Neural crest cell (in vitro differentiated cells): ENCODE data around the gene CTBP1. TPM values are rescaled to one million over a fixed set of nuclear protein-coding genes. Genes with fewer than 3 reads are reported as not detected.

Source experiments
- DNase-seq: peaks from one replicate; pipeline ENCODE4 v3.0.0; 2021; ENCODE audit warnings: low read depth, mixed read lengths, low spot score
- H3K27ac Mint-ChIP-seq: one replicate; pipeline ENCODE4 v1.8.0; 2021; ENCODE audit warnings: mild to moderate bottlenecking, mixed read lengths; ENCODE audit not compliant: unreplicated experiment
- H3K27me3 Mint-ChIP-seq: 2 replicates; pipeline ENCODE4 v1.8.0; 2021; ENCODE audit warnings: low read depth, mild to moderate bottlenecking, mixed read lengths
- H3K36me3 Mint-ChIP-seq: 2 replicates; pipeline ENCODE4 v1.8.0; 2021; ENCODE audit warnings: low read depth, mild to moderate bottlenecking, mixed read lengths
- H3K4me1 Mint-ChIP-seq: 2 replicates; pipeline ENCODE4 v1.8.0; 2021; ENCODE audit warnings: mixed read lengths
- H3K4me3 Mint-ChIP-seq: one replicate; pipeline ENCODE4 v1.8.0; 2021; ENCODE audit warnings: mild to moderate bottlenecking, mixed read lengths
- H3K9me3 Mint-ChIP-seq: 2 replicates; pipeline ENCODE4 v1.8.0; 2021; ENCODE audit warnings: mixed read lengths
- total RNA-seq: library from RNA; stranded (reverse); gene quantifications from 2 replicates; pipeline ENCODE4 v1.2.1, GENCODE V29; 2021
- TF ChIP-seq, protein P1 (sequence below): fragments of 200-600 bp; sonication (generic); conservative IDR thresholded peaks from 2 replicates; pipeline ENCODE4 v1.5.0; 2021; ENCODE audit warnings: antibody characterized with exemption, mild to moderate bottlenecking

Gene CTBP1
- total RNA-seq, 1 donor from 2014 or later: 219 TPM

DNA sequence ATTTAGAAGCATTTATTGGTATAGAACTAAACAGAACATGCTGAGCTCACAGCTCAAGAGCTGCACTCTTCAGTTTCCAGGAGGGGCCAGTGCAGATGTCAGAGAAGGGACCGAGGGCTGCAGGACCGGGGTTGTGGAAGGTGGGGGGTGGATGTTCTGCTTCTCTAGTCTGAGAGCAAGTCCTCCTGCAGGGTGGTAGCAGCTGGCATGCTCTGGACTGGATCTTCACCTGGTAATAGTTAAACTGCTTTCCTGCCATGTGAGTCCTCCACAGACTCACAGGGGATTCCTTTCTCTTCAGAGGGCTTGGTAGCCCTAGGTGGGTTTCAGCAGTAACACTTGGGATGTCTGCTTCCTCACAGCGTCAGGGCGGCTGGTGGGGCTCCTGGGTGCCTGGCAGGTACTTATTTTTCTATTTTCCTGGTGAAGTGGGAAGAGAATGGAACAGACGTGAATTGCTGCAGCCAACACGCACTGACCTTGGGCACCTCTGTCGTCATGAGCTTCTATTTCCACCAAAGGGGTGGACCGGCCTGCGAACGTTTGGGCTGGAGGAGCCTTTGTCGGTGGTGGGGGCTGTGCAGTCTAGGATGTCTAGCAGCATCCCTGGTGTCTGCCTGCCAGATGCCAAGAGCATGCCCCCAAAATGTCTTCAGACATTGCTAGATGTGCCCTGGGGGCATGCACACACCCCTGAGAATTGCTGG, 43.2 kb upstream of the CTBP1 start:
- Mint-ChIP-seq H3K36me3 (no peaks in the 10 kb centered on the region), H3K4me1 (peaks cover 38% of the 10 kb centered on the region), H3K4me3 (peak overlapping the region; percentile 90), H3K27me3 (no peaks in the 10 kb centered on the region), H3K27ac (peak overlapping the region; percentile 57), H3K9me3 (no peaks in the 10 kb centered on the region)
- DNase-seq: no peak
- TF ChIP-seq, protein P1, sequence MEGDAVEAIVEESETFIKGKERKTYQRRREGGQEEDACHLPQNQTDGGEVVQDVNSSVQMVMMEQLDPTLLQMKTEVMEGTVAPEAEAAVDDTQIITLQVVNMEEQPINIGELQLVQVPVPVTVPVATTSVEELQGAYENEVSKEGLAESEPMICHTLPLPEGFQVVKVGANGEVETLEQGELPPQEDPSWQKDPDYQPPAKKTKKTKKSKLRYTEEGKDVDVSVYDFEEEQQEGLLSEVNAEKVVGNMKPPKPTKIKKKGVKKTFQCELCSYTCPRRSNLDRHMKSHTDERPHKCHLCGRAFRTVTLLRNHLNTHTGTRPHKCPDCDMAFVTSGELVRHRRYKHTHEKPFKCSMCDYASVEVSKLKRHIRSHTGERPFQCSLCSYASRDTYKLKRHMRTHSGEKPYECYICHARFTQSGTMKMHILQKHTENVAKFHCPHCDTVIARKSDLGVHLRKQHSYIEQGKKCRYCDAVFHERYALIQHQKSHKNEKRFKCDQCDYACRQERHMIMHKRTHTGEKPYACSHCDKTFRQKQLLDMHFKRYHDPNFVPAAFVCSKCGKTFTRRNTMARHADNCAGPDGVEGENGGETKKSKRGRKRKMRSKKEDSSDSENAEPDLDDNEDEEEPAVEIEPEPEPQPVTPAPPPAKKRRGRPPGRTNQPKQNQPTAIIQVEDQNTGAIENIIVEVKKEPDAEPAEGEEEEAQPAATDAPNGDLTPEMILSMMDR: no peak

DNA sequence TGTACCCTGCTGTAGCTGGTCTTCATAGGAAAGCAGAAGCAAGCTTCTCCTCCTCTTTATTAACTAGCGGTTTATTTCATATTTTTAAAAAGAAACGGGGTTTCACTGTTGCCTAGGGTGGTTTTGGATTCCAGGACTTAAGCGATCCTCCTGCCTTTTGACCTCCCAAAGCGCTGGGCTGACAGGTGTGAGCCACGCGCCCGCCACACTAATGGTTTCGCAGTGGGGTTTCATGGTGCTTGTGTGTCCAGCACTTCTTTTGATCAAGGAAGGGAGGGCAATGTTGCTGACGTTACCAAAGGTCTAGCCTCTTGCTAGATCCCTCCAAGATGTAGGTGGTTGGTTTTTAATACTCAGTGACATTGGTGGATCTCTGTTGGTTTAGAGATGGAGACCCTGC, 42.2 kb upstream of the CTBP1 start:
- Mint-ChIP-seq H3K9me3 (peaks cover 4% of the 10 kb centered on the region), H3K27ac (peak overlapping the region; percentile 27), H3K4me1 (peaks cover 33% of the 10 kb centered on the region), H3K36me3 (peaks cover 4% of the 10 kb centered on the region), H3K27me3 (no peaks in the 10 kb centered on the region), H3K4me3 (peak overlapping the region; percentile 90)
- DNase-seq: no peak
- TF ChIP-seq, protein P1: no peak

DNA sequence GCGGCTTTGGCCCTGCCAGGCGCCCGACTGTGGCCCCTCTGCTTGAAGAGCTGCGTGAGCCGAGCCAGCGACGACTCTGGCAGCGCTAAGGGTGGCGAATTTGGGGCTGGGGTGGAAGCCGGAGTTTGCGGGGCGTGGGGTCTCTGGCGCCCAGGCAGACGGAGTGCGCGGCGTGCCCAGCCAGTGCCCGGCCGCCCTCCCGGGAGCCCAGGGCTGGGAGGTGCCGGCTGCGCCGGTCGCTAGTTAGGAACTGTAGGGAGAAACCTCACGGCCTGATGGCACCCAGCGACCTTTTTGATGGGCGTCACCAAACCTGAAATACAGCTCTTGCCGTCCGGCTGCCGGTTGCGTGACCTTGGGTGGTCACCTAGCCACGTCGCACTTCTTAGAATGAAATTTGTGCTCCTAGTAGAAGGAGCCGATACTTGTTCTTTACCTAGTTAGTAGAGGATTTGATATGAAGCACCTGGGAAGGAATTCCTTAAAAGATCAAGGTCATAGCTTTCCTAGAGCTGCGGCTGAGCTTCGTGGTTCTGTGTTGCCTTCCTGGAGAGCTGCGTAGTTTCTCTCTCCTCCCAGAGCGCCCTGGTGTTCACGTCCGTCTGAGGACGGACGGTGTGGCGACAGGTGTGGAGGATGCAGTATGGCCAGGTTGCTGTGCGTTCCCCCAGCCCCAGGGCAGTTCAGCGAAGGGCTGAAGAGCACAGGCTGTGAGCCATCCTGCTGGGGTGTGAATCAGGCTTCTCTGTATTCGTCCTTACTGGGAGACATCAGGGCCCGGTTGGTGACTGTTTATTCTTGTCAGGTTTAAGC, 41.4 kb upstream of the CTBP1 start:
- TF ChIP-seq, protein P1: no peak
- peak overlapping the region; percentile 90 for H3K4me3 Mint-ChIP-seq
- DNase-seq: no peak
- peaks cover 33% of the 10 kb centered on the region for H3K4me1 Mint-ChIP-seq
- peaks cover 4% of the 10 kb centered on the region for H3K9me3 Mint-ChIP-seq
- H3K27me3 Mint-ChIP-seq: no peaks in the 10 kb centered on the region
- no peak overlapping the region for H3K27ac Mint-ChIP-seq
- H3K36me3 Mint-ChIP-seq: peaks cover 4% of the 10 kb centered on the region

DNA sequence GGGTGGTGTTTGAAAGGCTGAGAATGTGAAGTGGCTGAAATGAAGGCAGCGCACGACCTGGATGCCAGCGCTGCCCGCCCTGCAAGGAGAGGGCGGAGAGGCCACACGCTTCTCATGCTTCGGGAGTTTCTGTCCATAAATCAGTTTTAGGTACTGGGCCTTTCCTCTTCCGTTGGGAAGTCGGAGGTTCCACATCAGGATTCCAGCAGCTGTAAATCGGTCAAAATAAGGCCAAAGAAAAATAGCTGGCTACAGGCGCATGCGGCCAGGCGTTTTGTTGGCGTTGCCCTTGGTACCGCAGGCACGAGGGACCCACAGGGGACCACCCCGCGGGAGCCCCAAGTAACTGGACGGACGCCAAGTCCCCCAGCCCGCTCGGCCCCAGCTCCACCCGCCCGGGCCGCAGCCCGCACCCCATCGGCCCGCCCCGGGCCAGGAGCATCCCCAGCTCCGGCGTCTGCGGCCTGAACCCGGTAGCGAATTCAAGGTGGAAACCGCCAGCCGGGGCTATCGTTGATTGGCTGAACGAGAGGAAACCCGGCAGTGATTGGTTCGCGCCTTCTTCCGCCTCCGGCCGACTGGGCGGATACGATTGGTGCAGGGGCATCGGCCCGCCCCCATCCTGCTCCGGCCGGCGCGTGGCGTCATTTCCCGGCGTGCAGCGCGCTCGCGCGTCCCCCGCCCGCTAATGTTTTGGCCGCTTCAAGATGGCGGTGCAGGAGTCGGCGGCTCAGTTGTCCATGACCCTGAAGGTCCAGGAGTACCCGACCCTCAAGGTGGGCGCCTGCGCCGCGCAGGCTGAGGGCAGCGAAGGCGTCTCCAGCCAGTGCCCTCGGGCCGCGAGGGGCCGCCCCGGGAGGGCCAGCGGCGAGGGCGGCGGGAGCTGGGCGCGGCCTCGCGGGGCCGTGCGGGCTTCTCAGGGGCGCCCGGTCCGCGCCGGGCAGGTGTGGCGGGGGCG, 40.6 kb upstream of the CTBP1 start, which contains the start of gene MAEA:
TSS of gene MAEA (plus strand) at position 685 of the 958 bp plus-strand sequence. CDS start at position 708, 23 bp downstream.
- H3K9me3 Mint-ChIP-seq: peaks cover 4% of the 10 kb centered on the region
- peaks cover 29% of the 10 kb centered on the region for H3K4me1 Mint-ChIP-seq
- H3K36me3 Mint-ChIP-seq: peaks cover 4% of the 10 kb centered on the region
- H3K4me3 Mint-ChIP-seq: peak within 1 kb of the TSS; percentile 91
- peak; percentile 95 for DNase-seq
- TF ChIP-seq, protein P1: no peak
- peak within 1 kb of the TSS; percentile 95 for H3K27ac Mint-ChIP-seq
- no peaks in the 10 kb centered on the region for H3K27me3 Mint-ChIP-seq

DNA sequence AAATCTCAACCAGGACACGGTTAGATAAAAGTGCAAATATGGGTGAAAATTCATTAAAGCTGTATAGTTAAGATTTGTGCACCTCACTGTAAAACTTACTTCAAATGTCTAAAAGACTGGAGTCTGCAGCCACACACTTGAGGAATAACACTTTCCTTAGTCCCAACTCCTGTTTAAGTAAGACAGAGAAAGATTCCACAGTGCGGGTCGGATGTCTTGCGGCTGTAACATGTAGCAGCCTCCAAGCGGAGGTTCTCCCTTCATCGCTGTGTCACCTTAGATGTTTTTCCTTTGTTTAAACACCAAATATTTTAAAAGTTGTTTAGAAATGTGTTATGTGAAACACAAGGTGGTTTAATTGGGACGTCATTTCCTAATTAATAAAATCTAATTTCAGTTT, 39.9 kb upstream of the CTBP1 start:
- peak overlapping the region; percentile 91 for H3K4me3 Mint-ChIP-seq
- no peaks in the 10 kb centered on the region for H3K27me3 Mint-ChIP-seq
- H3K9me3 Mint-ChIP-seq: peaks cover 4% of the 10 kb centered on the region
- peaks cover 4% of the 10 kb centered on the region for H3K36me3 Mint-ChIP-seq
- peaks cover 29% of the 10 kb centered on the region for H3K4me1 Mint-ChIP-seq
- H3K27ac Mint-ChIP-seq: peak overlapping the region; percentile 95
- TF ChIP-seq, protein P1: no peak
- no peak for DNase-seq
